H1 (cell line): ENCODE results near the gene UFC1. TPM values are rescaled to one million over a fixed set of nuclear protein-coding genes. Genes with fewer than 3 reads are reported as not detected.

Experiments used
- ASH2L ChIP-seq: fragments of 200-600, 300-600 bp; sonication (generic); IDR thresholded peaks from one replicate; pipeline ENCODE4 v1.7.1; 2017; ENCODE audit warnings: low read length
- BACH1 ChIP-seq: IDR thresholded peaks from 2 replicates; pipeline ENCODE4 v1.6.1; 2012; ENCODE audit warnings: low read length, improper control_type of control experiment
- CTCF ChIP-seq, 3 experiments: IDR thresholded peaks; 1 replicate in 2 of 3; 2 replicates in 1 of 3; pipeline versions ENCODE4 v1.5.1 to v1.6.1; 2011; ENCODE audit warnings: low read length in 3 of 3, mild to moderate bottlenecking in 3 of 3, inconsistent platforms in 2 of 3, low read depth in 1 of 3, moderate library complexity in 1 of 3; ENCODE audit not compliant: insufficient read depth in 1 of 3; ENCODE audit errors: control extremely low read depth in 1 of 3
- EZH2 ChIP-seq: fragments of 200-600 bp; sonication (generic); IDR thresholded peaks from 2 replicates; pipeline ENCODE4 v1.7.1; 2012; ENCODE audit warnings: low read depth, mild to moderate bottlenecking, moderate library complexity, low read length, inconsistent platforms; ENCODE audit not compliant: severe bottlenecking
- KDM4A ChIP-seq: IDR thresholded peaks from one replicate; pipeline ENCODE4 v1.7.1; 2012; ENCODE audit warnings: low read depth, mild to moderate bottlenecking, moderate library complexity, low read length, inconsistent platforms; ENCODE audit not compliant: severe bottlenecking
- SP1 ChIP-seq: IDR thresholded peaks from 2 replicates; pipeline ENCODE4 v1.6.1; 2011; ENCODE audit warnings: low read depth, low read length
- TEAD4 ChIP-seq: IDR thresholded peaks from 2 replicates; pipeline ENCODE4 v1.6.1; 2012; ENCODE audit warnings: low read depth, low read length, inconsistent platforms, mixed read lengths
- polyA plus RNA-seq, 7 experiments: library from polyadenylated mRNA; depleted of rRNA in 3 of 7; stranded (reverse) in 5 of 7; unstranded in 2 of 7; fragments of >200 nt in 5 of 7; fragments of 200-250 nt in 2 of 7; gene quantifications; 1 replicate in 5 of 7; 2 replicates in 1 of 7; 4 replicates in 1 of 7; pipeline versions ENCODE4 v1.2.1 to v1.2.3, GENCODE V29; 2011 to 2013; ENCODE audit warnings: missing spikeins in 2 of 7, mixed read lengths in 2 of 7
- total RNA-seq: library from RNA; stranded (reverse); fragmentation: NEBNext Ultra II Directional; extraction: Animal tissue kit (Norgen Biotek cat#: 25700); gene quantifications from 2 replicates; pipeline ENCODE4 v1.2.1, GENCODE V29; 2021

UFC1 gene
- total and polyA plus RNA-seq, 2 of the 8 experiments (the other 6 are each of a cell fraction or from before 2014, with no cell fraction given) = 67.8 to 102 TPM

- TF ChIP-seq CTCF (IDR thresholded peaks at IDR 0.05; ENCODE audit: control extremely low read depth in 1 of 3, insufficient read depth in 1 of 3, low read depth in 1 of 3, low read length in 3 of 3) = peak; percentile 45 to 55 (median 50)
- peak; percentile 35; the same call in 1 of the 2 replicates for TF ChIP-seq BACH1
- peak; percentile 76 for TF ChIP-seq ASH2L
- peak; percentile 68; the same call in 1 of the 2 replicates for TF ChIP-seq SP1
- TF ChIP-seq TEAD4 = no peak
- no peak for TF ChIP-seq EZH2
- TF ChIP-seq KDM4A = no peak
Observed at GRCh38 chr1:161165742-161166668, 12.2 kb downstream of the UFC1 start, which contains the start of gene PPOX (continued).
